GM23338 (cell line): ENCODE measurements around the gene RPN2. TPM values are rescaled to one million over a fixed set of nuclear protein-coding genes. Genes with fewer than 3 reads are reported as not detected.

Source experiments
- ATAC-seq: fragments of 200-7000 bp; cut with Tn5 transposase; 3 replicates; pipeline ENCODE4 v1.9.1; 2020
- DNase-seq: peaks from one replicate; pipeline ENCODE4 v3.0.0-alpha.2; 2015; ENCODE audit warnings: low spot score
- H2AFZ ChIP-seq: fragments of 200-600 bp; sonication (generic); 2 replicates; pipeline ENCODE4 v1.8.0; 2016; ENCODE audit warnings: antibody characterized with exemption, mild to moderate bottlenecking, moderate library complexity
- H3F3A ChIP-seq: fragments of 200-600 bp; sonication (generic); replicated peaks from 2 replicates; pipeline ENCODE4 v1.8.0; 2017; ENCODE audit warnings: antibody characterized with exemption, mixed run types, low read depth
- H3K27ac ChIP-seq: fragments of 200-600 bp; sonication (generic); 2 replicates; pipeline ENCODE4 v1.6.1; 2016; ENCODE audit warnings: low read depth
- H3K27me3 ChIP-seq: fragments of 200-600 bp; sonication (generic); 2 replicates; pipeline ENCODE4 v1.8.0; 2016; ENCODE audit warnings: mild to moderate bottlenecking, mixed run types, moderate library complexity; ENCODE audit not compliant: insufficient read depth
- H3K36me3 ChIP-seq: fragments of 200-600 bp; sonication (generic); 2 replicates; pipeline ENCODE4 v1.8.0; 2016; ENCODE audit warnings: mild to moderate bottlenecking; ENCODE audit not compliant: insufficient read depth
- H3K4me1 ChIP-seq: fragments of 200-600 bp; sonication (generic); 2 replicates; pipeline ENCODE4 v1.8.0; 2016; ENCODE audit warnings: mild to moderate bottlenecking, moderate library complexity; ENCODE audit not compliant: insufficient read depth
- H3K4me2 ChIP-seq: fragments of 200-600 bp; sonication (generic); 2 replicates; pipeline ENCODE4 v1.7.1; 2017; ENCODE audit warnings: mixed run types
- H3K4me3 ChIP-seq: fragments of 200-600 bp; sonication (generic); 2 replicates; pipeline ENCODE4 v1.6.1; 2016; ENCODE audit warnings: mixed run types
- H3K79me2 ChIP-seq: fragments of 200-600 bp; sonication (generic); replicated peaks from 2 replicates; pipeline ENCODE4 v1.8.0; 2017; ENCODE audit warnings: mild to moderate bottlenecking; ENCODE audit not compliant: insufficient read depth
- H3K9me2 ChIP-seq: fragments of 200-600 bp; sonication (generic); 2 replicates; pipeline ENCODE4 v1.8.0; 2017; ENCODE audit not compliant: insufficient read depth
- H4K20me1 ChIP-seq: fragments of 200-600 bp; sonication (generic); replicated peaks from 2 replicates; pipeline ENCODE4 v1.8.0; 2017; ENCODE audit warnings: mild to moderate bottlenecking; ENCODE audit not compliant: insufficient read depth
- H3K27ac Mint-ChIP-seq: 2 replicates; pipeline ENCODE4 v1.8.0; 2020; ENCODE audit warnings: inconsistent platforms, mild to moderate bottlenecking, moderate library complexity, mixed read lengths
- H3K27me3 Mint-ChIP-seq: 3 replicates; pipeline ENCODE4 v1.8.0; 2022; ENCODE audit warnings: low read depth, mild to moderate bottlenecking, moderate library complexity, mixed read lengths, inconsistent platforms; ENCODE audit not compliant: insufficient read depth, poor library complexity
- H3K36me3 Mint-ChIP-seq: 3 replicates; pipeline ENCODE4 v1.8.0; 2021; ENCODE audit warnings: low read depth, mild to moderate bottlenecking, inconsistent platforms, moderate library complexity, mixed read lengths
- H3K4me1 Mint-ChIP-seq: 3 replicates; pipeline ENCODE4 v1.8.0; 2020; ENCODE audit warnings: mild to moderate bottlenecking, inconsistent platforms, mixed read lengths
- H3K4me3 Mint-ChIP-seq: 3 replicates; pipeline ENCODE4 v1.8.0; 2021; ENCODE audit warnings: moderate library complexity, mild to moderate bottlenecking, inconsistent platforms, mixed read lengths
- H3K9me3 Mint-ChIP-seq: 3 replicates; pipeline ENCODE4 v1.8.0; 2020; ENCODE audit warnings: moderate library complexity, mild to moderate bottlenecking, inconsistent platforms, mixed read lengths
- EZH2phosphoT487 ChIP-seq: fragments of 200-600 bp; sonication (generic); IDR thresholded peaks from one replicate; pipeline ENCODE4 v1.8.1; 2018; ENCODE audit warnings: antibody characterized with exemption; ENCODE audit not compliant: unreplicated experiment
- ZNF114 ChIP-seq: fragments of 250-450 bp; sonication (Bioruptor Pico); IDR thresholded peaks from 2 replicates; pipeline ENCODE4 v1.5.0; 2020; ENCODE audit warnings: mild to moderate bottlenecking, moderate library complexity
- polyA plus RNA-seq: library from polyadenylated mRNA; unstranded; fragments of >200 nt; fragmentation: Nextera tagmentation; extraction: Ambion mirVana; gene quantifications from 2 replicates; pipeline ENCODE4 v1.2.1, GENCODE V29; 2016
- total RNA-seq: library from RNA; depleted of rRNA; stranded (reverse); fragments of >200 nt; shearing (Covaris generic); gene quantifications from 2 replicates; pipeline ENCODE4 v1.2.3, GENCODE V29; 2014
- TF ChIP-seq, protein P1 (sequence below): fragments of 250-450 bp; sonication (Bioruptor Pico); IDR thresholded peaks from 2 replicates; pipeline ENCODE4 v1.5.0; 2020; ENCODE audit warnings: mild to moderate bottlenecking, moderate library complexity
- TF ChIP-seq, protein P2 (sequence below): IDR thresholded peaks from one replicate; pipeline ENCODE4 v1.6.1; 2018; ENCODE audit warnings: antibody characterized with exemption; ENCODE audit not compliant: unreplicated experiment
- TF ChIP-seq, protein P3 (sequence below), 2 experiments: fragments of 200-600 bp in 1 of 2; sonication (generic) in 1 of 2; conservative IDR thresholded peaks; 2 replicates each; pipeline versions ENCODE4 v1.5.1 to v1.6.1; 2016 to 2017; ENCODE audit warnings: antibody characterized with exemption in 2 of 2, low read depth in 2 of 2, mild to moderate bottlenecking in 2 of 2, moderate library complexity in 1 of 2

The RPN2 gene
- total and polyA plus RNA-seq, 2 experiments from 2014 or later, result 244 to 302 TPM

DNA sequence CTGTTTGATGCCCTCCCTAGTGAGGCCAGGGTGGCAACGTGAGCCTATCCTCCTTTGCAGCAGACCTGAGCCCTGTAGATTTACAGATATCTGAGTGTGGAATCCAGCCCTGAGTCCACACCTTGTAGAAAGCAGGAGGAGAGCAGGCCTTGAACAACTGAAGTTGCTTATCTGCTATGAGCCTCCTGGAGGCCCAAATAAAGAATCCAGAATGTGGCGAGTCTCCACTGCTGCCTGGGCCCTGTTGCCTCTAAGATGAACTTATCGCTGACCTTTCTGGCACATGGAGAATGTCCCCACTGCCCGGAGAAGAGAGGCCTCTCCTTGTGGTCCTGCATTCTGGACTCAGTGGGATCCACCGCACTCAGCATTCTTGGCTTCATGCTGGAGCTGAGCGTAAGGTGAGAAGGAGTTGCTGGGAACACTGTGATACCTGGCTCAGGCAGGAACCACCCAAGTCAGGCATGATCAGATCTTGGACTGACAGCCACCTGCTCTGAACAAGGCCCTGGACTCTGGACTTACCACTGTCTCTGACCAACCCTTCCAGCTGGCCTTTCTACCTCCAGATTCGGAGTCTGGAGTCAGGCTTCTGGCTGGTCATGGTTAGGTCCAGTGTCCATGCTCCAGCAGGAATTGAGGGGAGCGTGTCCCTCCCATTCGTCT, 104.5 kb downstream of the RPN2 start (continued):
- TF ChIP-seq, protein P1, sequence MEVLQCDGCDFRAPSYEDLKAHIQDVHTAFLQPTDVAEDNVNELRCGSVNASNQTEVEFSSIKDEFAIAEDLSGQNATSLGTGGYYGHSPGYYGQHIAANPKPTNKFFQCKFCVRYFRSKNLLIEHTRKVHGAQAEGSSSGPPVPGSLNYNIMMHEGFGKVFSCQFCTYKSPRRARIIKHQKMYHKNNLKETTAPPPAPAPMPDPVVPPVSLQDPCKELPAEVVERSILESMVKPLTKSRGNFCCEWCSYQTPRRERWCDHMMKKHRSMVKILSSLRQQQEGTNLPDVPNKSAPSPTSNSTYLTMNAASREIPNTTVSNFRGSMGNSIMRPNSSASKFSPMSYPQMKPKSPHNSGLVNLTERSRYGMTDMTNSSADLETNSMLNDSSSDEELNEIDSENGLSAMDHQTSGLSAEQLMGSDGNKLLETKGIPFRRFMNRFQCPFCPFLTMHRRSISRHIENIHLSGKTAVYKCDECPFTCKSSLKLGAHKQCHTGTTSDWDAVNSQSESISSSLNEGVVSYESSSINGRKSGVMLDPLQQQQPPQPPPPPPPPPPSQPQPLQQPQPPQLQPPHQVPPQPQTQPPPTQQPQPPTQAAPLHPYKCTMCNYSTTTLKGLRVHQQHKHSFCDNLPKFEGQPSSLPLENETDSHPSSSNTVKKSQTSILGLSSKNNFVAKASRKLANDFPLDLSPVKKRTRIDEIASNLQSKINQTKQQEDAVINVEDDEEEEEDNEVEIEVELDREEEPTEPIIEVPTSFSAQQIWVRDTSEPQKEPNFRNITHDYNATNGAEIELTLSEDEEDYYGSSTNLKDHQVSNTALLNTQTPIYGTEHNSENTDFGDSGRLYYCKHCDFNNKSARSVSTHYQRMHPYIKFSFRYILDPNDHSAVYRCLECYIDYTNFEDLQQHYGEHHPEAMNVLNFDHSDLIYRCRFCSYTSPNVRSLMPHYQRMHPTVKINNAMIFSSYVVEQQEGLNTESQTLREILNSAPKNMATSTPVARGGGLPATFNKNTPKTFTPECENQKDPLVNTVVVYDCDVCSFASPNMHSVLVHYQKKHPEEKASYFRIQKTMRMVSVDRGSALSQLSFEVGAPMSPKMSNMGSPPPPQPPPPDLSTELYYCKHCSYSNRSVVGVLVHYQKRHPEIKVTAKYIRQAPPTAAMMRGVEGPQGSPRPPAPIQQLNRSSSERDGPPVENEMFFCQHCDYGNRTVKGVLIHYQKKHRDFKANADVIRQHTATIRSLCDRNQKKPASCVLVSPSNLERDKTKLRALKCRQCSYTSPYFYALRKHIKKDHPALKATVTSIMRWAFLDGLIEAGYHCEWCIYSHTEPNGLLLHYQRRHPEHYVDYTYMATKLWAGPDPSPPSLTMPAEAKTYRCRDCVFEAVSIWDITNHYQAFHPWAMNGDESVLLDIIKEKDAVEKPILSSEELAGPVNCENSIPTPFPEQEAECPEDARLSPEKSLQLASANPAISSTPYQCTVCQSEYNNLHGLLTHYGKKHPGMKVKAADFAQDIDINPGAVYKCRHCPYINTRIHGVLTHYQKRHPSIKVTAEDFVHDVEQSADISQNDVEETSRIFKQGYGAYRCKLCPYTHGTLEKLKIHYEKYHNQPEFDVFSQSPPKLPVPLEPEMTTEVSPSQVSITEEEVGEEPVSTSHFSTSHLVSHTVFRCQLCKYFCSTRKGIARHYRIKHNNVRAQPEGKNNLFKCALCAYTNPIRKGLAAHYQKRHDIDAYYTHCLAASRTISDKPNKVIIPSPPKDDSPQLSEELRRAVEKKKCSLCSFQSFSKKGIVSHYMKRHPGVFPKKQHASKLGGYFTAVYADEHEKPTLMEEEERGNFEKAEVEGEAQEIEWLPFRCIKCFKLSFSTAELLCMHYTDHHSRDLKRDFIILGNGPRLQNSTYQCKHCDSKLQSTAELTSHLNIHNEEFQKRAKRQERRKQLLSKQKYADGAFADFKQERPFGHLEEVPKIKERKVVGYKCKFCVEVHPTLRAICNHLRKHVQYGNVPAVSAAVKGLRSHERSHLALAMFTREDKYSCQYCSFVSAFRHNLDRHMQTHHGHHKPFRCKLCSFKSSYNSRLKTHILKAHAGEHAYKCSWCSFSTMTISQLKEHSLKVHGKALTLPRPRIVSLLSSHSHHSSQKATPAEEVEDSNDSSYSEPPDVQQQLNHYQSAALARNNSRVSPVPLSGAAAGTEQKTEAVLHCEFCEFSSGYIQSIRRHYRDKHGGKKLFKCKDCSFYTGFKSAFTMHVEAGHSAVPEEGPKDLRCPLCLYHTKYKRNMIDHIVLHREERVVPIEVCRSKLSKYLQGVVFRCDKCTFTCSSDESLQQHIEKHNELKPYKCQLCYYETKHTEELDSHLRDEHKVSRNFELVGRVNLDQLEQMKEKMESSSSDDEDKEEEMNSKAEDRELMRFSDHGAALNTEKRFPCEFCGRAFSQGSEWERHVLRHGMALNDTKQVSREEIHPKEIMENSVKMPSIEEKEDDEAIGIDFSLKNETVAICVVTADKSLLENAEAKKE (CRISPR knock-in tag), result no peak
- TF ChIP-seq EZH2phosphoT487 (no peak), ZNF114 (CRISPR knock-in tag) (no peak)

DNA sequence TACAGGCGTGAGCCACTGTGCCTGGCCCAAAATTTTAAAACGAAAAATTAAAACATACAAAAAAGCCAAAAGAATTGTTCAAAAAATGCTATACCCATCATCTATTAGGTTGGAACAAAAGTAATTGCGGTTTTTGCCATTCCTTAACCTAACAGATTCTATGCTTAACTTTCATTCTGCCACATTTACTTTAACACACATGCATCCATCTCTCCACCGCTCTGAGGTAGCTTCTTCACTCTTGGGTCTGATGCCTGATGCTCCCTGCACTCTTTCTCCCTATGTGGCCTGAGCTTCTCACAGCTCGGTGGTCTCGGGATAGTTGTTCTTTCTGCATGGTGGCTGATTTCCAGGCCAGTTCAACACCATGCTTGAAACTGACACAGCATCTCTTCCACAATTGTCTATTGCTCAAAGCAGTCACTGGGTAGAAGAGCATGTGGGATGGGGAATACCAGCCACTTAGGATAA, 105.6 kb downstream of the RPN2 start:
- no peak overlapping the region for H3K27ac ChIP-seq
- H3K27me3 Mint-ChIP-seq, result peaks cover 3% of the 10 kb centered on the region
- H3K4me1 Mint-ChIP-seq, result peaks cover 13% of the 10 kb centered on the region
- H3K36me3 Mint-ChIP-seq, result no peaks in the 10 kb centered on the region
- no peaks in the 10 kb centered on the region for H4K20me1 ChIP-seq
- H3K27ac Mint-ChIP-seq, result no peak overlapping the region
- H3K4me3 Mint-ChIP-seq, result no peak overlapping the region
- H3K9me2 ChIP-seq, result no peaks in the 10 kb centered on the region
- no peaks in the 10 kb centered on the region for H3K27me3 ChIP-seq
- H3K36me3 ChIP-seq, result no peaks in the 10 kb centered on the region
- ATAC-seq (no peak), DNase-seq (no peak)
- peaks cover 12% of the 10 kb centered on the region for H3K4me1 ChIP-seq
- no peak overlapping the region for H3K4me3 ChIP-seq
- 0 out of 2 replicates have a peak, but pooled peaks cover 3% of the 10 kb centered on the region for H3F3A ChIP-seq
- H3K9me3 Mint-ChIP-seq, result no peaks in the 10 kb centered on the region
- H3K4me2 ChIP-seq, result no peak overlapping the region
- no peaks in the 10 kb centered on the region for H3K79me2 ChIP-seq
- no peak overlapping the region for H2AFZ ChIP-seq
- TF ChIP-seq, protein P2, sequence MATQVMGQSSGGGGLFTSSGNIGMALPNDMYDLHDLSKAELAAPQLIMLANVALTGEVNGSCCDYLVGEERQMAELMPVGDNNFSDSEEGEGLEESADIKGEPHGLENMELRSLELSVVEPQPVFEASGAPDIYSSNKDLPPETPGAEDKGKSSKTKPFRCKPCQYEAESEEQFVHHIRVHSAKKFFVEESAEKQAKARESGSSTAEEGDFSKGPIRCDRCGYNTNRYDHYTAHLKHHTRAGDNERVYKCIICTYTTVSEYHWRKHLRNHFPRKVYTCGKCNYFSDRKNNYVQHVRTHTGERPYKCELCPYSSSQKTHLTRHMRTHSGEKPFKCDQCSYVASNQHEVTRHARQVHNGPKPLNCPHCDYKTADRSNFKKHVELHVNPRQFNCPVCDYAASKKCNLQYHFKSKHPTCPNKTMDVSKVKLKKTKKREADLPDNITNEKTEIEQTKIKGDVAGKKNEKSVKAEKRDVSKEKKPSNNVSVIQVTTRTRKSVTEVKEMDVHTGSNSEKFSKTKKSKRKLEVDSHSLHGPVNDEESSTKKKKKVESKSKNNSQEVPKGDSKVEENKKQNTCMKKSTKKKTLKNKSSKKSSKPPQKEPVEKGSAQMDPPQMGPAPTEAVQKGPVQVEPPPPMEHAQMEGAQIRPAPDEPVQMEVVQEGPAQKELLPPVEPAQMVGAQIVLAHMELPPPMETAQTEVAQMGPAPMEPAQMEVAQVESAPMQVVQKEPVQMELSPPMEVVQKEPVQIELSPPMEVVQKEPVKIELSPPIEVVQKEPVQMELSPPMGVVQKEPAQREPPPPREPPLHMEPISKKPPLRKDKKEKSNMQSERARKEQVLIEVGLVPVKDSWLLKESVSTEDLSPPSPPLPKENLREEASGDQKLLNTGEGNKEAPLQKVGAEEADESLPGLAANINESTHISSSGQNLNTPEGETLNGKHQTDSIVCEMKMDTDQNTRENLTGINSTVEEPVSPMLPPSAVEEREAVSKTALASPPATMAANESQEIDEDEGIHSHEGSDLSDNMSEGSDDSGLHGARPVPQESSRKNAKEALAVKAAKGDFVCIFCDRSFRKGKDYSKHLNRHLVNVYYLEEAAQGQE, result no peak
- TF ChIP-seq, protein P3, sequence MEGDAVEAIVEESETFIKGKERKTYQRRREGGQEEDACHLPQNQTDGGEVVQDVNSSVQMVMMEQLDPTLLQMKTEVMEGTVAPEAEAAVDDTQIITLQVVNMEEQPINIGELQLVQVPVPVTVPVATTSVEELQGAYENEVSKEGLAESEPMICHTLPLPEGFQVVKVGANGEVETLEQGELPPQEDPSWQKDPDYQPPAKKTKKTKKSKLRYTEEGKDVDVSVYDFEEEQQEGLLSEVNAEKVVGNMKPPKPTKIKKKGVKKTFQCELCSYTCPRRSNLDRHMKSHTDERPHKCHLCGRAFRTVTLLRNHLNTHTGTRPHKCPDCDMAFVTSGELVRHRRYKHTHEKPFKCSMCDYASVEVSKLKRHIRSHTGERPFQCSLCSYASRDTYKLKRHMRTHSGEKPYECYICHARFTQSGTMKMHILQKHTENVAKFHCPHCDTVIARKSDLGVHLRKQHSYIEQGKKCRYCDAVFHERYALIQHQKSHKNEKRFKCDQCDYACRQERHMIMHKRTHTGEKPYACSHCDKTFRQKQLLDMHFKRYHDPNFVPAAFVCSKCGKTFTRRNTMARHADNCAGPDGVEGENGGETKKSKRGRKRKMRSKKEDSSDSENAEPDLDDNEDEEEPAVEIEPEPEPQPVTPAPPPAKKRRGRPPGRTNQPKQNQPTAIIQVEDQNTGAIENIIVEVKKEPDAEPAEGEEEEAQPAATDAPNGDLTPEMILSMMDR (conservative IDR thresholded peaks at IDR 0.05; ENCODE audit: low read depth in 2 of 2), result no peak
